HCT116 (cell line): ENCODE results near the gene LCN6. TPM values are rescaled to one million over a fixed set of nuclear protein-coding genes. Genes with fewer than 3 reads are reported as not detected.

ENCODE experiments used
- ATAC-seq: fragments of 200-7000 bp; cut with Tn5 transposase; 2 replicates; pipeline ENCODE4 v1.9.1; 2020; ENCODE audit warnings: mild to moderate bottlenecking, moderate library complexity
- BruUV-seq: library from RNA; stranded (reverse); fragments of 400-500 nt; replicated peaks from 2 replicates; lab custom pipeline; 2021; lab: Mats Ljungman, UMichigan
- CTCF ChIA-PET: fragments of 300-600 bp; sonication (Branson Sonifier 250); formaldehyde crosslinking; loops from one replicate; lab custom pipeline; 2021; ENCODE audit warnings: antibody characterized with exemption; lab: Charles Lee
- POLR2A ChIA-PET: fragments of 300-600, 350-600 bp; sonication (Branson Sonifier 250); formaldehyde crosslinking; loops from one replicate; lab custom pipeline; 2021; ENCODE audit warnings: antibody characterized with exemption; lab: Charles Lee
- RAD21 ChIA-PET, 2 experiments: fragments of 300-600 bp; sonication (Branson Sonifier 250); formaldehyde crosslinking; loops; one replicate each; lab custom pipeline; 2023; ENCODE audit warnings: low total read pairs in 2 of 2; ENCODE audit not compliant: uncharacterized antibody in 2 of 2, unreplicated experiment in 2 of 2, low non-redundant PET in 1 of 2; lab: Charles Lee
- DNase-seq: peaks from one replicate; pipeline ENCODE4 v3.0.0-alpha.2; 2010; ENCODE audit warnings: low read depth, low spot score
- H2AFZ ChIP-seq: fragments of 200-600 bp; shearing (Covaris generic), sonication (generic); 2 replicates; pipeline ENCODE4 v1.6.1; 2017; ENCODE audit warnings: low read depth, mixed run types, mixed read lengths, antibody characterized with exemption, low read length; ENCODE audit not compliant: poor library complexity, severe bottlenecking
- H3K27ac ChIP-seq: 2 replicates; pipeline ENCODE4 v1.5.1; 2012; ENCODE audit warnings: low read depth, low read length
- H3K27me3 ChIP-seq: fragments of 200-600 bp; sonication (generic); 2 replicates; pipeline ENCODE4 v1.6.1; 2016; ENCODE audit warnings: mixed run types, low read length, mixed read lengths; ENCODE audit not compliant: insufficient read depth
- H3K36me3 ChIP-seq, 2 experiments: fragments of 200-500 bp in 1 of 2; fragments of 200-600 bp in 1 of 2; sonication (Bioruptor generic) in 1 of 2; sonication (generic) in 1 of 2; 2 replicates each; pipeline versions ENCODE4 v1.5.1 to v1.6.1; 2014 to 2016; ENCODE audit warnings: low read length in 2 of 2, inconsistent platforms in 1 of 2, mixed read lengths in 1 of 2, mixed run types in 1 of 2; ENCODE audit not compliant: insufficient read depth in 2 of 2, control insufficient read depth in 1 of 2
- H3K4me1 ChIP-seq, 2 experiments: fragments of 200-600 bp in 1 of 2; sonication (generic) in 1 of 2; 2 replicates each; pipeline versions ENCODE4 v1.5.1 to v1.6.1; 2012 to 2017; ENCODE audit warnings: low read length in 2 of 2, inconsistent platforms in 1 of 2, mild to moderate bottlenecking in 1 of 2, mixed read lengths in 1 of 2, mixed run types in 1 of 2, moderate library complexity in 1 of 2; ENCODE audit not compliant: insufficient read depth in 2 of 2, control insufficient read depth in 1 of 2
- H3K4me2 ChIP-seq: fragments of 200-600 bp; sonication (generic); 2 replicates; pipeline ENCODE4 v1.6.1; 2017; ENCODE audit warnings: mixed run types, low read length, mixed read lengths
- H3K4me3 ChIP-seq, 2 experiments: fragments of 200-600 bp in 1 of 2; sonication (generic) in 1 of 2; replicated peaks in 1 of 2; 2 replicates each; pipeline ENCODE4 v1.5.1; 2011 to 2016; ENCODE audit warnings: low read length in 2 of 2, control low read depth in 1 of 2, low read depth in 1 of 2, mild to moderate bottlenecking in 1 of 2, mixed read lengths in 1 of 2, mixed run types in 1 of 2
- H3K79me2 ChIP-seq: fragments of 200-600 bp; sonication (generic); 2 replicates; pipeline ENCODE4 v1.6.1; 2017; ENCODE audit warnings: mild to moderate bottlenecking, mixed run types, low read length, moderate library complexity, mixed read lengths; ENCODE audit not compliant: insufficient read depth
- H3K9ac ChIP-seq: fragments of 200-600 bp; sonication (generic); 2 replicates; pipeline ENCODE4 v1.6.1; 2016; ENCODE audit warnings: low read length, mixed read lengths
- H3K9me2 ChIP-seq: fragments of 200-600 bp; sonication (generic), shearing (Covaris generic); 2 replicates; pipeline ENCODE4 v1.6.1; 2017; ENCODE audit warnings: mixed run types, mild to moderate bottlenecking, moderate library complexity; ENCODE audit not compliant: insufficient read depth
- H3K9me3 ChIP-seq, 2 experiments: fragments of 200-500 bp in 1 of 2; fragments of 200-600 bp in 1 of 2; sonication (Bioruptor generic) in 1 of 2; sonication (generic) in 1 of 2; 2 replicates each; pipeline ENCODE4 v1.6.1; 2014 to 2017; ENCODE audit warnings: low read length in 2 of 2, mixed read lengths in 2 of 2, inconsistent platforms in 1 of 2, low read depth in 1 of 2, mild to moderate bottlenecking in 1 of 2, mixed run types in 1 of 2, moderate library complexity in 1 of 2; ENCODE audit not compliant: control insufficient read depth in 1 of 2, insufficient read depth in 1 of 2
- H4K20me1 ChIP-seq: fragments of 200-600 bp; sonication (generic), shearing (Covaris generic); 2 replicates; pipeline ENCODE4 v1.6.1; 2017; ENCODE audit warnings: mixed run types, mild to moderate bottlenecking, moderate library complexity; ENCODE audit not compliant: insufficient read depth
- CTCF ChIP-seq, 3 experiments: fragments of 200-600 bp in 1 of 3; sonication (generic) in 1 of 3; IDR thresholded peaks in 2 of 3; conservative IDR thresholded peaks in 1 of 3; 2 replicates each; pipeline ENCODE4 v1.5.1; 2012 to 2017; ENCODE audit warnings: low read depth in 2 of 3, low read length in 2 of 3, antibody characterized with exemption in 1 of 3, borderline replicate concordance in 1 of 3, control low read depth in 1 of 3, mild to moderate bottlenecking in 1 of 3, mixed read lengths in 1 of 3, mixed run types in 1 of 3, moderate library complexity in 1 of 3; ENCODE audit not compliant: insufficient read depth in 1 of 3
- POLR2AphosphoS5 ChIP-seq: IDR thresholded peaks from 2 replicates; pipeline ENCODE4 v1.6.1; 2011; ENCODE audit warnings: mild to moderate bottlenecking, low read depth, low read length, moderate library complexity
- REST ChIP-seq: IDR thresholded peaks from 2 replicates; pipeline ENCODE4 v1.6.1; 2012; ENCODE audit warnings: low read depth
- intact Hi-C: fragments of 100-400 bp; cut with micrococcal nuclease; formaldehyde crosslinking; loops from 2 replicates; pipeline ENCODE4 v1.10.0; 2022
- total RNA-seq: library from RNA; stranded (reverse); gene quantifications from one replicate; pipeline ENCODE4 v1.2.1, GENCODE V29; 2021; ENCODE audit not compliant: unreplicated experiment

The LCN6 gene
- total RNA-seq, 1 experiment from 2014 or later = not detected

GRCh38 chr9:136779808-136780207 lies 31.5 kb upstream of the LCN6 start:
- ATAC-seq (peak; percentile 76), DNase-seq (no peak)
- Histone ChIP-seq H3K9me2 (no peaks in the 10 kb centered on the region), H3K4me3 (no peak overlapping the region), H2AFZ (no peak overlapping the region), H3K27me3 (no peaks in the 10 kb centered on the region), H3K9ac (no peak overlapping the region), H3K4me2 (no peak overlapping the region), H3K9me3 (no peaks in the 10 kb centered on the region), H3K79me2 (no peaks in the 10 kb centered on the region), H4K20me1 (no peaks in the 10 kb centered on the region), H3K27ac (no peak overlapping the region), H3K36me3 (no peaks in the 10 kb centered on the region), H3K4me1 (peaks cover 2 to 8% of the 10 kb centered on the region in 2 experiments; a peak in 1 of 4 replicates)
- intact Hi-C loops = loop anchor here (10.0 kb wide), 1 partner anchor 445 kb away; the partner anchor contains the start of genes CYSRT1, RNF208 and RNF224
- RAD21 ChIA-PET = interaction anchor here in 1 of 2 experiments (0.7 kb wide), 1 partner anchor 242 kb away, joined by 3 read pairs; no protein-coding TSS in a partner anchor
- POLR2A ChIA-PET = no interaction called here
- CTCF ChIA-PET = interaction anchor here (1.0 kb wide), 1 partner anchor 10 kb away, joined by 5 read pairs; no protein-coding TSS in a partner anchor
- no peak for TF ChIP-seq POLR2AphosphoS5
- peak in 1 of 3 experiments; percentile 29; a peak in 1 of 6 replicates for TF ChIP-seq CTCF (IDR thresholded peaks at IDR 0.05 in 2 of 3, conservative IDR thresholded peaks at IDR 0.05 in 1 of 3; ENCODE audit: borderline replicate concordance in 1 of 3, insufficient read depth in 1 of 3, low read depth in 2 of 3, low read length in 2 of 3)
- BruUV-seq = no TSS peak

- TF ChIP-seq REST = no peak
- Histone ChIP-seq H3K9me3 (peaks cover 6 to 16% of the 10 kb centered on the region in 2 experiments; a peak in 2 of 4 replicates), H3K27me3 (no peaks in the 10 kb centered on the region), H3K36me3 (no peaks in the 10 kb centered on the region), H4K20me1 (no peaks in the 10 kb centered on the region), H3K27ac (no peak overlapping the region), H3K4me2 (no peak overlapping the region), H3K4me3 (no peak overlapping the region), H3K9ac (no peak overlapping the region), H3K79me2 (no peaks in the 10 kb centered on the region), H2AFZ (no peak overlapping the region), H3K4me1 (no peaks in the 10 kb centered on the region), H3K9me2 (no peaks in the 10 kb centered on the region)
- intact Hi-C loops = no loop called here
- BruUV-seq = no TSS peak
- ATAC-seq = no peak
- CTCF ChIA-PET = interaction anchor here (0.9 to 1.5 kb wide), 4 partner anchors 11 to 459 kb away, joined by 3 to 4 read pairs (median 3); partner anchors contain the start of gene LCN8
- RAD21 ChIA-PET = no interaction called here
- no peak for DNase-seq
- POLR2A ChIA-PET = no interaction called here
Measured at GRCh38 chr9:136777359-136777758, 29.0 kb upstream of the LCN6 start.
